Neural cell (in vitro differentiated cells): ENCODE data around the gene PSMG3. TPM values are rescaled to one million over a fixed set of nuclear protein-coding genes. Genes with fewer than 3 reads are reported as not detected.

Source experiments
- H2AFZ ChIP-seq: fragments of 200-600, 300-800 bp; sonication (generic), shearing (Covaris generic); 2 replicates; pipeline ENCODE4 v1.6.0; 2014; ENCODE audit warnings: low read depth, mild to moderate bottlenecking, antibody characterized with exemption, low read length, moderate library complexity
- H3F3A ChIP-seq: fragments of 200-600 bp; shearing (Covaris generic); 2 replicates; pipeline ENCODE4 v1.6.1; 2016; ENCODE audit warnings: mild to moderate bottlenecking, moderate library complexity, mixed read lengths, antibody characterized with exemption, low read length; ENCODE audit not compliant: insufficient read depth, poor library complexity, severe bottlenecking
- H3K27ac ChIP-seq: fragments of 200-600, 300-800 bp; sonication (generic), shearing (Covaris generic); 2 replicates; pipeline ENCODE4 v1.5.1; 2014; ENCODE audit warnings: mild to moderate bottlenecking, low read length, moderate library complexity
- H3K27me3 ChIP-seq: fragments of 300-800, 200-600 bp; sonication (generic), shearing (Covaris generic); 2 replicates; pipeline ENCODE4 v1.6.0; 2014; ENCODE audit warnings: mild to moderate bottlenecking, low read depth, low read length, moderate library complexity; ENCODE audit not compliant: insufficient read depth
- H3K36me3 ChIP-seq: fragments of 300-800, 200-600 bp; sonication (generic), shearing (Covaris generic); 2 replicates; pipeline ENCODE4 v1.5.1; 2014; ENCODE audit warnings: mild to moderate bottlenecking, antibody characterized with exemption, low read length, moderate library complexity; ENCODE audit not compliant: insufficient read depth
- H3K4me2 ChIP-seq: fragments of 300-800, 200-600 bp; sonication (generic), shearing (Covaris generic); 2 replicates; pipeline ENCODE4 v1.6.0; 2014; ENCODE audit warnings: mild to moderate bottlenecking, low read length
- H3K4me3 ChIP-seq: fragments of 300-800, 200-600 bp; sonication (generic), shearing (Covaris generic); 2 replicates; pipeline ENCODE4 v1.5.1; 2014; ENCODE audit warnings: mild to moderate bottlenecking, low read length, moderate library complexity
- H3K79me2 ChIP-seq: fragments of 200-600 bp; shearing (Covaris generic); replicated peaks from 2 replicates; pipeline ENCODE4 v1.6.0; 2014; ENCODE audit warnings: mild to moderate bottlenecking, low read length, moderate library complexity; ENCODE audit not compliant: insufficient read depth
- H3K9ac ChIP-seq: fragments of 300-800, 200-600 bp; sonication (generic), shearing (Covaris generic); 2 replicates; pipeline ENCODE4 v1.6.1; 2016; ENCODE audit warnings: mild to moderate bottlenecking, low read length, mixed read lengths
- H3K9me2 ChIP-seq: fragments of 200-600 bp; shearing (Covaris generic); 2 replicates; pipeline ENCODE4 v1.6.1; 2016; ENCODE audit warnings: mild to moderate bottlenecking, low read length, mixed read lengths; ENCODE audit not compliant: insufficient read depth
- H3K9me3 ChIP-seq: fragments of 200-600, 300-800 bp; sonication (generic), shearing (Covaris generic); 2 replicates; pipeline ENCODE4 v1.6.1; 2016; ENCODE audit warnings: mild to moderate bottlenecking, mixed run types, low read length, moderate library complexity, mixed read lengths
- H4K20me1 ChIP-seq: fragments of 200-600 bp; shearing (Covaris generic); 2 replicates; pipeline ENCODE4 v1.6.1; 2016; ENCODE audit warnings: mild to moderate bottlenecking, mixed run types; ENCODE audit not compliant: insufficient read depth
- EP300 ChIP-seq: fragments of 450-650 bp; conservative IDR thresholded peaks from 2 replicates; pipeline ENCODE4 v1.6.1; 2014; ENCODE audit warnings: antibody characterized with exemption, mild to moderate bottlenecking, moderate library complexity; ENCODE audit not compliant: poor library complexity, severe bottlenecking
- EZH2 ChIP-seq: fragments of 200-600, 300-800 bp; shearing (Covaris generic), sonication (generic); IDR thresholded peaks from 2 replicates; pipeline ENCODE4 v1.6.1; 2014; ENCODE audit warnings: antibody characterized with exemption, low read length, borderline replicate concordance, mild to moderate bottlenecking; ENCODE audit not compliant: insufficient read depth, poor library complexity, severe bottlenecking
- MXI1 ChIP-seq: fragments of 450-650 bp; conservative IDR thresholded peaks from 2 replicates; pipeline ENCODE4 v1.6.1; 2014; ENCODE audit warnings: antibody characterized with exemption, mild to moderate bottlenecking; ENCODE audit not compliant: poor library complexity, severe bottlenecking
- POLR2AphosphoS5 ChIP-seq: IDR thresholded peaks from 2 replicates; pipeline ENCODE4 v1.6.1; 2012
- RAD21 ChIP-seq: fragments of 450-650 bp; conservative IDR thresholded peaks from 2 replicates; pipeline ENCODE4 v1.6.1; 2014; ENCODE audit warnings: antibody characterized with exemption, mild to moderate bottlenecking, moderate library complexity
- SMC3 ChIP-seq: fragments of 450-650 bp; conservative IDR thresholded peaks from 2 replicates; pipeline ENCODE4 v1.6.1; 2014; ENCODE audit warnings: antibody characterized with exemption, mild to moderate bottlenecking, moderate library complexity; ENCODE audit not compliant: poor library complexity
- TAF1 ChIP-seq: IDR thresholded peaks from 2 replicates; pipeline ENCODE4 v1.6.1; 2012; ENCODE audit warnings: low read depth
- polyA plus RNA-seq: library from polyadenylated mRNA; depleted of rRNA; stranded (reverse); fragments of >200 nt; gene quantifications from 2 replicates; pipeline ENCODE4 v1.2.3, GENCODE V29; 2014
- TF ChIP-seq, protein P1 (sequence below): fragments of 450-650 bp; IDR thresholded peaks from 2 replicates; pipeline ENCODE4 v1.5.1; 2014; ENCODE audit warnings: antibody characterized with exemption, mild to moderate bottlenecking, moderate library complexity; ENCODE audit not compliant: poor library complexity, severe bottlenecking
- TF ChIP-seq, protein P2 (sequence below): IDR thresholded peaks from 2 replicates; pipeline ENCODE4 v1.6.1; 2012; ENCODE audit warnings: borderline replicate concordance

PSMG3 gene
- polyA plus RNA-seq, 1 donor from 2014 or later, result 50.6 TPM

DNA sequence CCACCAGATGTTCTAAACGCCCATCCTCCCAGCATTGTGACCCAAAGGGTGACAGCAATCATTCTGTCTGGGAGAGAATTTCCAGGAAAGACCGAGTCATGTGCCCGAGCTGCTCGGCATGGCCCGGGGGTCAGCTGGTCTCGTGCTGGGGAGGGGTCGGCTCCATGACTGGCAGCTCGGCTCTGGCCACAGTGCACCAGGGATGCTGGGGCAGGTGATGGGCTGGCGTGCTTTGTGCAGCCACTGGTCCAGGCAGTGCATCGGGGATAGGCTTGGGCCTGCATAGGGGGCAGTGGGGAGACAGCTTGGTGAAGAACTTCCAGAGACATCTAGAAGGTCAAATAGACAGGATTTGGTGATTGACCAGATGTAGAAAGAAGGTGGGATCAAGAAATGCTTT lies 39.2 kb upstream of the PSMG3 start:
- Histone ChIP-seq H3K9me2 (no peaks in the 10 kb centered on the region), H3F3A (no peaks in the 10 kb centered on the region), H3K4me2 (no peak overlapping the region), H3K4me3 (no peak overlapping the region), H3K79me2 (no peaks in the 10 kb centered on the region), H4K20me1 (no peaks in the 10 kb centered on the region), H3K27ac (no peak overlapping the region), H3K9ac (no peak overlapping the region), H3K27me3 (no peaks in the 10 kb centered on the region), H2AFZ (no peak overlapping the region), H3K36me3 (no peaks in the 10 kb centered on the region), H3K9me3 (no peaks in the 10 kb centered on the region)
- TF ChIP-seq POLR2AphosphoS5 (no peak), EZH2 (no peak), RAD21 (no peak), EP300 (no peak), SMC3 (no peak), TAF1 (no peak), MXI1 (no peak)
- TF ChIP-seq, protein P1, sequence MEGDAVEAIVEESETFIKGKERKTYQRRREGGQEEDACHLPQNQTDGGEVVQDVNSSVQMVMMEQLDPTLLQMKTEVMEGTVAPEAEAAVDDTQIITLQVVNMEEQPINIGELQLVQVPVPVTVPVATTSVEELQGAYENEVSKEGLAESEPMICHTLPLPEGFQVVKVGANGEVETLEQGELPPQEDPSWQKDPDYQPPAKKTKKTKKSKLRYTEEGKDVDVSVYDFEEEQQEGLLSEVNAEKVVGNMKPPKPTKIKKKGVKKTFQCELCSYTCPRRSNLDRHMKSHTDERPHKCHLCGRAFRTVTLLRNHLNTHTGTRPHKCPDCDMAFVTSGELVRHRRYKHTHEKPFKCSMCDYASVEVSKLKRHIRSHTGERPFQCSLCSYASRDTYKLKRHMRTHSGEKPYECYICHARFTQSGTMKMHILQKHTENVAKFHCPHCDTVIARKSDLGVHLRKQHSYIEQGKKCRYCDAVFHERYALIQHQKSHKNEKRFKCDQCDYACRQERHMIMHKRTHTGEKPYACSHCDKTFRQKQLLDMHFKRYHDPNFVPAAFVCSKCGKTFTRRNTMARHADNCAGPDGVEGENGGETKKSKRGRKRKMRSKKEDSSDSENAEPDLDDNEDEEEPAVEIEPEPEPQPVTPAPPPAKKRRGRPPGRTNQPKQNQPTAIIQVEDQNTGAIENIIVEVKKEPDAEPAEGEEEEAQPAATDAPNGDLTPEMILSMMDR, result no peak
- TF ChIP-seq, protein P2, sequence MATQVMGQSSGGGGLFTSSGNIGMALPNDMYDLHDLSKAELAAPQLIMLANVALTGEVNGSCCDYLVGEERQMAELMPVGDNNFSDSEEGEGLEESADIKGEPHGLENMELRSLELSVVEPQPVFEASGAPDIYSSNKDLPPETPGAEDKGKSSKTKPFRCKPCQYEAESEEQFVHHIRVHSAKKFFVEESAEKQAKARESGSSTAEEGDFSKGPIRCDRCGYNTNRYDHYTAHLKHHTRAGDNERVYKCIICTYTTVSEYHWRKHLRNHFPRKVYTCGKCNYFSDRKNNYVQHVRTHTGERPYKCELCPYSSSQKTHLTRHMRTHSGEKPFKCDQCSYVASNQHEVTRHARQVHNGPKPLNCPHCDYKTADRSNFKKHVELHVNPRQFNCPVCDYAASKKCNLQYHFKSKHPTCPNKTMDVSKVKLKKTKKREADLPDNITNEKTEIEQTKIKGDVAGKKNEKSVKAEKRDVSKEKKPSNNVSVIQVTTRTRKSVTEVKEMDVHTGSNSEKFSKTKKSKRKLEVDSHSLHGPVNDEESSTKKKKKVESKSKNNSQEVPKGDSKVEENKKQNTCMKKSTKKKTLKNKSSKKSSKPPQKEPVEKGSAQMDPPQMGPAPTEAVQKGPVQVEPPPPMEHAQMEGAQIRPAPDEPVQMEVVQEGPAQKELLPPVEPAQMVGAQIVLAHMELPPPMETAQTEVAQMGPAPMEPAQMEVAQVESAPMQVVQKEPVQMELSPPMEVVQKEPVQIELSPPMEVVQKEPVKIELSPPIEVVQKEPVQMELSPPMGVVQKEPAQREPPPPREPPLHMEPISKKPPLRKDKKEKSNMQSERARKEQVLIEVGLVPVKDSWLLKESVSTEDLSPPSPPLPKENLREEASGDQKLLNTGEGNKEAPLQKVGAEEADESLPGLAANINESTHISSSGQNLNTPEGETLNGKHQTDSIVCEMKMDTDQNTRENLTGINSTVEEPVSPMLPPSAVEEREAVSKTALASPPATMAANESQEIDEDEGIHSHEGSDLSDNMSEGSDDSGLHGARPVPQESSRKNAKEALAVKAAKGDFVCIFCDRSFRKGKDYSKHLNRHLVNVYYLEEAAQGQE, result no peak

DNA sequence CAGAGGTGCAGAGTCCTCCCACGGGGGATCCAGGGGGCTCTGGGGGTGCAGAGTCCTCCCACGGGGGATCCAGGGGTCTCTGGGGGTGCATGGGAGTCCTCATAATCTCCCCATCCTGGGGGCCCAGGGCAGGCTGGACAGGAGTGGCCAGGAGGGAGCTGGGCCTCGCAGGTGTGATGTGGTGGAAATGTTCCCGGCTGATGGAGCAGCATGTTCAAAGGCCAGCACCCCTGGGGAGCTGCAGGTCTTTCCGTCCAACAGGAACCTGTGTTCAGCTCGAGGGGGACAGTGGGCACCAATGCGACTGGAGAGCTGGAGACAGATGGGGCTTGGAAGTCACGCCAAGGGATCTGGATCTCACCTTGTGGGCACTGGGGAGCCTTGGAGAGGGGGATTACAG lies 38.5 kb upstream of the PSMG3 start:
- H3K9ac ChIP-seq, result no peak overlapping the region
- no peak overlapping the region for H3K4me2 ChIP-seq
- H3F3A ChIP-seq, result no peaks in the 10 kb centered on the region
- TF ChIP-seq SMC3 (no peak), EP300 (no peak), EZH2 (no peak), POLR2AphosphoS5 (no peak), RAD21 (no peak), MXI1 (no peak), TAF1 (no peak)
- TF ChIP-seq, protein P1, result no peak
- TF ChIP-seq, protein P2, result no peak
- H3K9me2 ChIP-seq, result no peaks in the 10 kb centered on the region
- no peak overlapping the region for H3K27ac ChIP-seq
- H3K36me3 ChIP-seq, result no peaks in the 10 kb centered on the region
- H3K79me2 ChIP-seq, result no peaks in the 10 kb centered on the region
- no peaks in the 10 kb centered on the region for H4K20me1 ChIP-seq
- no peaks in the 10 kb centered on the region for H3K27me3 ChIP-seq
- H3K9me3 ChIP-seq, result no peaks in the 10 kb centered on the region
- H2AFZ ChIP-seq, result no peak overlapping the region
- H3K4me3 ChIP-seq, result no peak overlapping the region
